Trophoblast cell (in vitro differentiated cells and primary cell): ENCODE measurements around the gene CCDC146.
"Not testable (repeated sequence)": the region's sequence is repeated elsewhere in the genome, so short reads cannot be mapped to it uniquely, and the experiment has no call there.

Experiments
- DNase-seq, 2 donors: peaks; one replicate each; pipeline ENCODE4 v3.0.0-alpha.2; 2016
- H2AFZ ChIP-seq: 2 replicates; pipeline ENCODE4 v1.6.1; 2013; ENCODE audit warnings: low read length, moderate library complexity, mild to moderate bottlenecking; ENCODE audit not compliant: insufficient read depth, poor library complexity
- H2AK5ac ChIP-seq: 2 replicates; pipeline ENCODE4 v1.6.1; 2013; ENCODE audit warnings: mild to moderate bottlenecking, low read length
- H2BK120ac ChIP-seq: 2 replicates; pipeline ENCODE4 v1.6.1; 2013; ENCODE audit warnings: low read length, mild to moderate bottlenecking, moderate library complexity; ENCODE audit not compliant: insufficient read depth, poor library complexity
- H2BK12ac ChIP-seq: 2 replicates; pipeline ENCODE4 v1.6.1; 2013; ENCODE audit warnings: mild to moderate bottlenecking, low read length, moderate library complexity
- H2BK5ac ChIP-seq: 2 replicates; pipeline ENCODE4 v1.6.1; 2013; ENCODE audit warnings: low read length, low read depth, moderate library complexity, mild to moderate bottlenecking; ENCODE audit not compliant: poor library complexity
- H3K14ac ChIP-seq: 2 replicates; pipeline ENCODE4 v1.6.1; 2013; ENCODE audit warnings: mild to moderate bottlenecking, low read length
- H3K18ac ChIP-seq: 2 replicates; pipeline ENCODE4 v1.6.1; 2013; ENCODE audit warnings: mild to moderate bottlenecking, low read length
- H3K23ac ChIP-seq: 2 replicates; pipeline ENCODE4 v1.6.1; 2013; ENCODE audit warnings: low read length
- H3K27ac ChIP-seq: 2 replicates; pipeline ENCODE4 v1.5.1; 2013; ENCODE audit warnings: low read depth, mild to moderate bottlenecking, inconsistent platforms, low read length, moderate library complexity
- H3K27me3 ChIP-seq: 2 replicates; pipeline ENCODE4 v1.6.1; 2013; ENCODE audit warnings: inconsistent platforms, mild to moderate bottlenecking, low read length, moderate library complexity; ENCODE audit not compliant: insufficient read depth
- H3K36me3 ChIP-seq, 2 experiments: 1 replicate in 1 of 2; 2 replicates in 1 of 2; pipeline ENCODE4 v1.6.1; 2013; ENCODE audit warnings: low read length in 2 of 2, mild to moderate bottlenecking in 2 of 2, moderate library complexity in 1 of 2; ENCODE audit not compliant: insufficient read depth in 2 of 2, control insufficient read depth in 1 of 2
- H3K4ac ChIP-seq: 2 replicates; pipeline ENCODE4 v1.6.1; 2013; ENCODE audit warnings: low read depth, mild to moderate bottlenecking, low read length, moderate library complexity
- H3K4me1 ChIP-seq, 2 experiments: 1 replicate in 1 of 2; 2 replicates in 1 of 2; pipeline ENCODE4 v1.6.1; 2013; ENCODE audit warnings: low read length in 2 of 2, mild to moderate bottlenecking in 2 of 2, moderate library complexity in 1 of 2; ENCODE audit not compliant: insufficient read depth in 2 of 2, control insufficient read depth in 1 of 2
- H3K4me2 ChIP-seq: 2 replicates; pipeline ENCODE4 v1.6.1; 2013; ENCODE audit warnings: inconsistent platforms, mild to moderate bottlenecking, low read length, moderate library complexity
- H3K4me3 ChIP-seq: 2 replicates; pipeline ENCODE4 v1.5.1; 2013; ENCODE audit warnings: mild to moderate bottlenecking, low read depth, low read length, inconsistent platforms
- H3K79me1 ChIP-seq: one replicate; pipeline ENCODE4 v1.6.1; 2013; ENCODE audit warnings: low read length
- H3K79me2 ChIP-seq: 2 replicates; pipeline ENCODE4 v1.6.1; 2013; ENCODE audit warnings: low read length, mild to moderate bottlenecking; ENCODE audit not compliant: control insufficient read depth, insufficient read depth, poor library complexity
- H3K9ac ChIP-seq: 2 replicates; pipeline ENCODE4 v1.6.1; 2013; ENCODE audit warnings: mild to moderate bottlenecking, low read length
- H3K9me3 ChIP-seq: 2 replicates; pipeline ENCODE4 v1.6.1; 2013; ENCODE audit warnings: low read depth, mild to moderate bottlenecking, control low read depth, inconsistent platforms, low read length; ENCODE audit not compliant: insufficient read depth
- H4K12ac ChIP-seq: 2 replicates; pipeline ENCODE4 v1.6.1; 2013; ENCODE audit warnings: low read depth, mild to moderate bottlenecking, low read length, moderate library complexity
- H4K8ac ChIP-seq: 2 replicates; pipeline ENCODE4 v1.6.1; 2013; ENCODE audit warnings: low read depth, mild to moderate bottlenecking, low read length, moderate library complexity
- H4K91ac ChIP-seq: one replicate; pipeline ENCODE4 v1.6.1; 2013; ENCODE audit warnings: low read depth, mild to moderate bottlenecking, low read length, moderate library complexity
- WGBS: extraction: QIAGEN DNeasy Blood & Tissue Kit; methylation state at CpG from one replicate; pipeline ENCODE4 v1.1.7; 2013; ENCODE audit warnings: missing lambda C conversion rate; ENCODE audit not compliant: insufficient read length, insufficient coverage; ENCODE audit errors: extremely low coverage; 5-methylcytosine and 5-hydroxymethylcytosine counted together

CCDC146 gene

GRCh38 chr7:77152232-77152631, 29.8 kb downstream of the CCDC146 start:
- not testable (repeated sequence) for H3K27ac ChIP-seq, DNase-seq, H3K79me1 ChIP-seq, H3K79me2 ChIP-seq, H2BK120ac ChIP-seq, H3K4me3 ChIP-seq, H3K9me3 ChIP-seq, H3K14ac ChIP-seq, H4K8ac ChIP-seq, H2AK5ac ChIP-seq, H3K18ac ChIP-seq, H3K9ac ChIP-seq, H3K36me3 ChIP-seq, H2BK12ac ChIP-seq, H3K4ac ChIP-seq, H2BK5ac ChIP-seq, H3K27me3 ChIP-seq, H4K12ac ChIP-seq, H4K91ac ChIP-seq, H3K4me2 ChIP-seq, H3K4me1 ChIP-seq, H3K23ac ChIP-seq, H2AFZ ChIP-seq

- H4K8ac ChIP-seq, H2AFZ ChIP-seq, H3K27ac ChIP-seq, H3K14ac ChIP-seq, H4K91ac ChIP-seq, H3K36me3 ChIP-seq, H3K23ac ChIP-seq, H3K4me2 ChIP-seq, H3K18ac ChIP-seq, H2BK120ac ChIP-seq, H3K9me3 ChIP-seq, H3K79me2 ChIP-seq, H3K4me3 ChIP-seq, H3K4ac ChIP-seq, H4K12ac ChIP-seq, H3K9ac ChIP-seq, H3K27me3 ChIP-seq, H3K79me1 ChIP-seq, H3K4me1 ChIP-seq, H2BK5ac ChIP-seq, H2AK5ac ChIP-seq, H2BK12ac ChIP-seq: not testable (repeated sequence)
- no CpG with 5 or more reads among the region's 3 CpGs for WGBS
- DNase-seq: peak in 1 of 2 donors; percentile 58
These were observed 32.6 kb downstream of the CCDC146 start for GRCh38 chr7:77154917-77155464.

- not testable (repeated sequence) for H3K4me3 ChIP-seq, H2BK120ac ChIP-seq, H3K4me1 ChIP-seq, H3K9ac ChIP-seq, H3K14ac ChIP-seq, DNase-seq, H2BK5ac ChIP-seq, H2BK12ac ChIP-seq, H4K91ac ChIP-seq, H3K27ac ChIP-seq, H3K36me3 ChIP-seq, H3K79me1 ChIP-seq, H2AFZ ChIP-seq, H2AK5ac ChIP-seq, H3K27me3 ChIP-seq, H4K8ac ChIP-seq, H3K9me3 ChIP-seq, H3K23ac ChIP-seq, H3K4ac ChIP-seq, H4K12ac ChIP-seq, H3K4me2 ChIP-seq, H3K18ac ChIP-seq, H3K79me2 ChIP-seq
- no CpG with 5 or more reads among the region's 5 CpGs for WGBS
These were observed 33.4 kb downstream of the CCDC146 start for GRCh38 chr7:77155601-77156377.

GRCh38 chr7:77157034-77157433, 34.6 kb downstream of the CCDC146 start:
- H3K4ac ChIP-seq, H3K9ac ChIP-seq, H4K12ac ChIP-seq, H3K79me1 ChIP-seq, H2BK120ac ChIP-seq, H2BK5ac ChIP-seq, H3K18ac ChIP-seq, H3K4me2 ChIP-seq, H3K79me2 ChIP-seq, H2BK12ac ChIP-seq, H3K4me1 ChIP-seq, H2AK5ac ChIP-seq, H3K14ac ChIP-seq, H3K36me3 ChIP-seq, DNase-seq, H3K23ac ChIP-seq, H4K8ac ChIP-seq, H3K4me3 ChIP-seq, H2AFZ ChIP-seq, H3K27ac ChIP-seq, H3K9me3 ChIP-seq, H3K27me3 ChIP-seq, H4K91ac ChIP-seq: not testable (repeated sequence)
- WGBS: no CpG with 5 or more reads among the region's 1 CpG
